Breast epithelium (tissue), 3 donors: ENCODE results near the gene TNS1.

Experiments
- CTCF ChIP-seq, 3 donors: fragments of 450-650 bp; IDR thresholded peaks; one replicate each; pipeline ENCODE4 v1.5.1; 2016 to 2017; ENCODE audit warnings: antibody characterized with exemption in 3 of 3, mild to moderate bottlenecking in 3 of 3, moderate library complexity in 3 of 3
- POLR2A ChIP-seq: fragments of 450-650 bp; IDR thresholded peaks from one replicate; pipeline ENCODE4 v1.6.1; 2016; ENCODE audit warnings: antibody characterized with exemption, mild to moderate bottlenecking, moderate library complexity
- POLR2AphosphoS5 ChIP-seq, 3 donors: sonication (generic); formaldehyde crosslinking; IDR thresholded peaks; one replicate each; pipeline ENCODE4 v1.6.1; 2017; ENCODE audit warnings: antibody characterized with exemption in 3 of 3

GRCh38 chr2:217976301-217976700 lies 26.5 kb downstream of the TNS1 start:
- TF ChIP-seq CTCF (IDR thresholded peaks at IDR 0.05) (no peak), POLR2AphosphoS5 (IDR thresholded peaks at IDR 0.05) (no peak), POLR2A (no peak)
